NCI-H2107 treated with DMSO at 0.1 percent for 48 hours (cell line): ENCODE data around the gene KLHL29.

Experiments
- DNase-seq: peaks from one replicate; lab custom pipeline; 2025; ENCODE audit not compliant: unreplicated experiment; lab: John Stamatoyannopoulos, UW

KLHL29 gene

GRCh38 chr2:23394700-23395099, 9.7 kb downstream of the KLHL29 start:
- no peak for DNase-seq

GRCh38 chr2:23397478-23397877, 12.5 kb downstream of the KLHL29 start:
- no peak for DNase-seq

GRCh38 chr2:23399674-23400261, 14.8 kb downstream of the KLHL29 start:
- DNase-seq = no peak

- DNase-seq = no peak
Observed at GRCh38 chr2:23400703-23401102, 15.7 kb downstream of the KLHL29 start.

- no peak for DNase-seq
Observed at GRCh38 chr2:23401427-23402204, 16.6 kb downstream of the KLHL29 start.

GRCh38 chr2:23402205-23402740, 17.3 kb downstream of the KLHL29 start:
- DNase-seq = no peak

- DNase-seq = peak; percentile 47
Observed at GRCh38 chr2:23404426-23404825, 19.4 kb downstream of the KLHL29 start.

- no peak for DNase-seq
Observed at GRCh38 chr2:23409248-23409647, 24.3 kb downstream of the KLHL29 start.

GRCh38 chr2:23410596-23410995, 25.6 kb downstream of the KLHL29 start:
- no peak for DNase-seq

- DNase-seq = no peak
Observed at GRCh38 chr2:23411752-23412431, 26.9 kb downstream of the KLHL29 start.

- DNase-seq = no peak
Observed at GRCh38 chr2:23412556-23413155, 27.7 kb downstream of the KLHL29 start.

- DNase-seq = no peak
Observed at GRCh38 chr2:23413641-23414040, 28.7 kb downstream of the KLHL29 start.

- no peak for DNase-seq
Observed at GRCh38 chr2:23414106-23414505, 29.1 kb downstream of the KLHL29 start.

- no peak for DNase-seq
Observed at GRCh38 chr2:23414871-23415270, 29.9 kb downstream of the KLHL29 start.

GRCh38 chr2:23417310-23417709, 32.3 kb downstream of the KLHL29 start:
- no peak for DNase-seq

- no peak for DNase-seq
Observed at GRCh38 chr2:23418056-23418455, 33.1 kb downstream of the KLHL29 start.

GRCh38 chr2:23418461-23418911, 33.5 kb downstream of the KLHL29 start:
- DNase-seq = no peak

- no peak for DNase-seq
Observed at GRCh38 chr2:23419171-23420090, 34.5 kb downstream of the KLHL29 start.

GRCh38 chr2:23420091-23420839, 35.3 kb downstream of the KLHL29 start:
- DNase-seq = no peak
